HG03521 (cell line): ENCODE results near the gene IL18BP.

Experiments
- ATAC-seq: cut with Tn5 transposase; IDR thresholded peaks from one replicate; pipeline ENCODE4 v1.9.1; 2021; ENCODE audit warnings: mild to moderate bottlenecking, moderate library complexity; ENCODE audit not compliant: unreplicated experiment

The IL18BP gene

DNA sequence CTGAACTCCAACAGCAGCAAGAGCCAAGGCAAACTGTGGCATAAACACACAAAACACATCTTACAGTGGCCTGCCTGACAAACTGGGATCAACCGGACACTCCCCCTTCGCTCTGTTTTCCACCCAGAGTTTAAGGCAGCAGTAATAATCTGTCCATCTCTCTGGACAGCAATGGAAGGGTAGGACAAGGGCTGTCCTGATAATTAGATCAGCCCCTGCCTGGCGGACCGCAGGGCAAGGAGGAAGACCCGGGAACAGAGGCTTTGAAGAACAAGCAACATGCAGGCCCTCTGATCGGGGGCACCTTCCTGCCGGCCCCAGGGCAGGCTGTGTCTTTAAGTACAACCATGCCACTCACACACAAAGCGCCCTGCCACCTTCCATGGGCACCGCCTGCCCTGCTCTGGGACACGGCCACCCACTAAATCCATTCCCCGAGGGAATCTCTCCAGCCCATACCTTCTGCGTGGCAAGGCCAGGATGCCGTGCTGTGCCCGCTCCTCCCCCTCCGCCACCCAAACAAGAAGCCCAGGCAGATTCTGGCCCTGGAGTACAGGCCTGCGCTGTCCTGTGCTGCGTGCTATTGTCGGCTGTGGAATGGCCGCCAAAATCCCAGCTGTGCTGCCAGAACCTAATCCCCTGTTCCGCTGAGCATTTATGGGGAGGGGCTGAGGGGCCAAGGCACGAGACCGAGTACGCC is 42.8 kb downstream of the IL18BP start:
- ATAC-seq: no peak

DNA sequence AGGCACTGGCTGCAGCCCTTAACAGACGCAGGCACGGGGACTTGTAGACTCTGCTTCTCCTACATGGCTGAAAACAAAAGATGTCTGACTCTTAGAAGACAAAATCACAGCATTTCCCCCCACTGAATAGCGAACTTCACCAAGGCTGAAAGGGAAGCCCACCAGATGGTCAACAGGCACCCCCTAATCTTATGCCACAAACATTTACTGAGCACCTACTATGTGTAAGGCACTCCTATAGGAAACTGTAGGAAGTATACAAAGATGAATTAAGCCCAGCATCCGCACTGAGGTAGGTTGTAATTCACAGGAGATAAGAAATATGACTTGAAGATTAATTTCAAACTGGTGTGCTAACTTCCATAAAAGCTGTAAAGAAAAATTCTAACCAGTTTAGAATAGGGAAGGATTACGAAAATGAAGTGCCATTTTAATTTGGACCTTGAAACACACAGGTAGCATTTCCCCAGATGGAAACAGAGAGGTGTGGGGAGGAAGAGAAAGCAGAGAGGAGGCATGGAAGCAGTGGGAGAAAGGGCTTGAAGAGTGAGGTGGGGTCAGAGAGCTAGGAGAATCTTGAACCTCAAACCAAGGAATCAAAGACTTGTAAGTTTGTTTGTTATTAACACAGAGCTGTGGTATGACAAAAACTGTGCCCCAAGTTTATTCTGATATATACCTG is 43.5 kb downstream of the IL18BP start:
- no peak for ATAC-seq

DNA sequence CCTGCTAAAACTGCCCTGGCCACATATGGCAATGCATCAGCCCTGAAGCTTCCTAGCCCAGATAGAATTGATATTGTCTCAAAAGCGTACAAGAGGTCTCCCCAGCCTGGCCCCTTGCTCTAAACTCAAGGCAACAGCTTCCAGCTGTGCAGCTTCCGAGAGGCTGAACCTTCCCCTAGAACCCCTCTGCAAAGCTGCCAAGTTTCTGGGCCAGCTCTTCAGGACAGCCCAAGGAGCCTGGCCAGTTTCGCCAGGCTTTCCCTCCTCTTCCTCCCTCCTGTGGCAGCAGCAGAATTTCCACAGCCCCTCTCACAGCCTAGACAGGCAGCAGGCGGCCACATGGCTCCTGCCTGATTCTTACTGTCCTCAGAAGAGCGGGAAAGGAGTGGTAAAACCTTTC is 47.1 kb downstream of the IL18BP start:
- no peak for ATAC-seq

DNA sequence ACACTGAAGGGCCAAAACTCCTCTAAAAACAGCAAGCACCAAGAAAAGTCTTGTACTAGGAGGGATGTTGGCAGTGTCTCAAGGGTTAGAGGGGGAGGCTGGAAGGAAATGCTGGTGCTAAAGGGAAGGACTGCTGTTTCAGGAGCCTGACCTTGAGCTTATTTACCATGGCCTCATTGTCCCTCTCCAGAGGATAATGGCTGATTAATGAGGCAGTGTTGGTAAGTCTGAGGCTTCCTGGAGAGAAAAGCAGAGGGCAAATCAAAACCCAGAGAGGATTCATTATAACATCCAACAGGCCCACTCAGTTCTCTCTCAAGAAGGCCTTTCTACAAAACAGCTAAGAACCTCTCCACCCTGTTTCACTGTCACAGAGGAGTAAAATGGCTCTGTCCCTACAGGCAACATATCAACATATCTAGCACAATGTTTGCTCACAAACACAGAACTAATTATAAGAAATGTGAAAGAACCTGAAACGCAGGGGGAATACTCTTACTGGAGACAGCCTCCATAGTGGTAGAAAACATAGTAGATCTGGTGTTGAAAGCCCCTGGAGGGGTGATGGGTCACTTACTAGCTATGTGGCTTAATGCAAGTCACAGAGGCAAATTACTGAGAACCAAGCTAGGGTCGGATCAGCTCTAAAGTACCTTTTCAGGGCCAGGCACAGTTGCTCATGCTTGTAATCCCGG is 50.2 kb downstream of the IL18BP start:
- ATAC-seq: no peak
